GM19467 (cell line): ENCODE data around the gene LNPEP.

Experiments
- ATAC-seq: cut with Tn5 transposase; IDR thresholded peaks from one replicate; pipeline ENCODE4 v1.9.1; 2021; ENCODE audit warnings: mild to moderate bottlenecking, moderate library complexity; ENCODE audit not compliant: unreplicated experiment

LNPEP gene

GRCh38 chr5:96994493-96994892 is 58.6 kb downstream of the LNPEP start:
- no peak for ATAC-seq

DNA sequence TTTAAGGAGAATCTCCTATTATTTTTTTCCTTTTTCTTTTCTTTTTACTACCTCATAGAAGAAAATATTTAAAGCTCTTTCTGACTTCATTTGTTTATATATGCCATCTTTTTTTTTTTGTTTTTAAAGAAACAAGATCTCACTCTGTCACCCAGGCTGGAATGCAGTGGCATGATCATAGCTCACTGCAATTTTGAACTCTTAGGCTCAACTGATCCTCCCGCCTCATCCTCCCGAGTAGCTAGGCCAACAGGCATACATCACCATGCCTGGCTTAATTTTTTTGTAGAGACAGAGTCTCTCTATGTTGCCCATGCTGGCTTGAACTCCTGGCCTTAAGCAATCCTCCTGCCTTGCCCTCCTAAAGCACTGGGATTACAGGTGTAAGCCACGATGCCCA is 59.5 kb downstream of the LNPEP start:
- no peak for ATAC-seq

DNA sequence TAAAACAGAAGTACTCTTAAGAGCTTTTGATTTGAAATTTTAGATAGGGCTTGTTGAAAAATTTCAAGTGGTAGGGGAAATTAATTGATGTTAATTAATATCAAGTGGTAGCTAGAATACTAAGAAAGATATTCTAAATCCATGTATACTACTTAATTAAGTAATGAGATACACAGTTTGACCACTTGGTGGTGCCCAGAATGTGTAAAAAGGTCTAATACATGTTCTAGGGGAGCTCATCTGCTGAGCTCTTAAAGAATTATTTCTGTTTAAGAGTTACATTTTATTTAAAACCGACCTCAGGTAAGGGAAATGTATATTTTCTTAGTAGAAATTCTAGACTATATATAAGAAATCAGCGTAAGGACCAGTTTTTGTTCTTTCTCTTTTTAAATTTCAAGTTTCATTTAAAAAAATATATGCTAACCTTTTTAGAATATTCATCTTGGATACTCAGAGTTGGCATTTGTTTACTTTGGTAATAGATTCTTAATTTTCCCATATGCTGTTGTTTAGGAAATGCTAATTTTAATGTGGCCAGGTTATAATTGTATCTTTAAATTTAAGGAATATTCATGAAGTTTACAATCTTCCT is 61.5 kb downstream of the LNPEP start:
- no peak for ATAC-seq

- no peak for ATAC-seq
Measured at GRCh38 chr5:96999856-97000255, 64.0 kb downstream of the LNPEP start.

- ATAC-seq: no peak
Measured at GRCh38 chr5:97000391-97000790, 64.5 kb downstream of the LNPEP start.

- ATAC-seq: no peak
Measured at GRCh38 chr5:97002983-97003382, 67.1 kb downstream of the LNPEP start.

DNA sequence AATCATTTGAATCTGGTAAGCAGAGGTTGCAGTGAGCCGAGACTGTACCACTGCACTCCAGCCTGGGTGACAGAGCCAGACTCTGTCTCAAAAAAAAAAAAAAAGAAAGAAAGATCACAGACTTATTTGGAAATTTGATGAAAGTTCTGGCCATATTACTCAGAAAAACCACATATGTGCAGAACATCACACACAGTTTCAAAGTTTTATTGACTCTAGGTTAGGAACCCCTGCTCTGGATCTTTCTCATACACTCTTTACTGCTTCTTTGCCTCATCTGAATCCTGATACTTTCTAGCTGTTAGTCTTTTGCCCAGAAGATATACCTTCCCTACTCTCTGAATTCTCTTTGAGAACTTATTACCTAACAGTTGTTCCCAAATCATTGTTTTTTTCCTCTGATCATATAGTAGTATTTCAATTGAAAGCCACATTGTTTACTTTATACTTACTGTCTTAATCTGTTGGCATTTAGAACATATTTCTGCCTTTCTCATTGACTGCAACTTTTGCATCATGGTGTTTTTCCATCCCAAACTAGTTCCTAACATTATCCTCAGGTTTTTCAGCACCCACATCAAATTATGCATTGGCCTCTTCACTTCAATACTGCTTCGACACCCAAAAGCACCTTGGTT is 68.7 kb downstream of the LNPEP start:
- ATAC-seq: no peak

DNA sequence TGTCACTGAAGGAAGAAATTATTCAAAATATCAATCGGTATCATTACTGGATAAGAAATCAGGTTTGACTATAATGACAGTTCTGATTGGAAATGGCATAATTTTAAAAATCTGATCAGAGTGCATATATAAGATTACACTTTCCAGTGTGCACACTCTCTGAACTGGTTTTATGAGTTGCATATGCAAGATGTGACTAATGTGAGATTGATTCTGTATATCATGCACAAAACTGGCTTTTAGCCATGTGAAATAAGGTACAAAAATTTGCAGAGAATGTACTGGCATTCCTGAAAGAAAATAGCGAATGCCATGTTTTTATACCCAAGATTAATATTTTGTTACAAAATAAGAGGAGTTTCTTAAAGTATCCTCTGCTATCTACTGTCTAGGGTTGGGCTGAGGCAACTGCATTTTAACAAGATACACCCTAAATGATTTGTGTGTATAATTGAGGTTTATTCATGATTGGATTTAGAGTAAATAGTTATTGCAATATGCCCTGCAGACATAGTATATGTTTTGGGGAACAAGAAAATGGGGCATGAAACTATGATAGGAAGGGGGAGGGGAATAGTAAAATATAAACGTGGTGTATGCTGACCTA is 70.7 kb downstream of the LNPEP start:
- no peak for ATAC-seq

DNA sequence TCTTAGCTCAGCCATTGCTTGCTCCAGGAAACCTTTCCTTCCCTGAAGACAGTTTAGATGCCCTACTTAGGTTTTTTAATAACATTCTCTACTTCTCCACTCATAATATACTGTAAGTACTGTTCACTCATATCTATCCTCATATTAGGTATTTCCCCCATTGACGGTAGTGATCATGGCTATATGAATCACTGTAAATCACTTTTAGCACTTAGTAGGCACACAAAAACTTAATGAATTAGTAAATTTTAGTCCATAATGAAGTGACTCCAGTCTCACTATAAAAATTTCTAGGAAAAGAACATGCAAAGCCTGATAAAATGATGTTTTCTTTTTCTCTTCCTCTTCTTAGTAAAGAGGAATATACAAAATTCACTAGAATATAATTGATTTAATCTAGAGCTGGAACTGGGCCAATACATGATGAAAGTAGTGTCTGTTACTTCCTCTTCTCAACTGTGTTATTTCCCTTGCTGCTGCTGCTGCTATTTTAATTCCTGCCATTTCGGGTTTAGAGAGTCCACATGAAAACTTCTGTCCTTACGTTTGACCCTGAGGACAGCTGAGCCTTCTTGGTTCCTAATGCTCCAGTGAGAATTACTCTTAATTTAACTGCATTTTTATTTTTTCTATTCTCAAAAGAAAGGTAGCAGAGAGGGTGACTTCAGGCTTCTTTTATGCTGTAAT is 73.5 kb downstream of the LNPEP start:
- no peak for ATAC-seq

DNA sequence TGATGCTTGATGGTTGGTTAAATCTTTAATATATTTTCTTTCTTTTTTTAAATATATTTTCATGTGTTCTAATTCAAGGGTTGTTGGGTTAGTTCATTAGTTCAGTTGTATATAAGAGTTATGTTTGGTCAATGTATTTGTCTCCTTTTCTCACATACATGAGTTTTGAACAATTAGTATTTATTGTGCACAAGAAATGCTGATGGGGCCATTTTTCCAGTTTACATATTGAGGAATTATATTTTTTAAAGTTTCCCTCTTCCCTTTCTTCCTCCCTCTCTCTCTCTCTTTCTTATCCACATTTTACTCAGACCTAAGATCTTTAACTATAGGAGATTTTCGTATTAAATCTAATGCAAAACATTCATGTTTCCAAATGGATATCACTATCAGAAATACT is 74.0 kb downstream of the LNPEP start:
- no peak for ATAC-seq

DNA sequence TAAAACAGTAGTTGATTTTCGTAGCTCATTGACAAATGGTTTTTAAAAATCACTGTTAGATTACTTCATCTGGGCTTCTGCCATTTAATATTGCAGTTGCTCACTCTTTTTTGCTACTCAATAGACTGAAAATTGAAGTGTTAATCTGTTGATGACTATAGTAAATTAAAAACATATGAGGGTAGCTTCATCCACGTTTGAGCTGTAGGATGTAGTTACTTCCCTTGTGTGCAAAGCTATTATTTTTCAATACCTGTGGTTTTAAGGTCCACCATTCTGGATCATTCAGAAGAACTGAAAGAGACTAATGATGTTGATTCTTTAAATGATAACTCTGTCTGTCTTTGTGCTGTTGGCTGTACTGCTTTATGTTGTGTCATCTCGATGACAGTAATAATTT is 74.7 kb downstream of the LNPEP start:
- no peak for ATAC-seq

GRCh38 chr5:97011567-97011966 is 75.7 kb downstream of the LNPEP start:
- ATAC-seq: no peak

GRCh38 chr5:97019435-97020117 is 83.7 kb downstream of the LNPEP start:
- no peak for ATAC-seq

DNA sequence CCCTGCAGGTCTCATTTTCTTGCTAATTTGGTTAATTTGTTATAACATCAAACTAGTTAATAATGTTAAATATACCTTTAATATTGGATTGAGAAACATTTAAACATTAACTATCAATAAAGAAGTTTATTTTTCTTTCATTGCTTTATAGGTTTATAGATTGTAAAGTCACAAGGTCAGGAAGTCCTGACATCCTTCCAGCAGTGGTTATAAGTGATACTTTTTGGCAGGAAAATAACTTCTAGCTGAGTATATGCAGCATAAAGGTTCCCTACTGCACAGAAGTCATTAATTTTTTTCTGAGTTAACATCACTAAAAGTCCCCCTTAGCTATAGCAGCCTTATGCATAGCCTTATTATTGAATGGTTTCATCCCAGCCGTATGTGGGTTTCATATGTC is 85.5 kb downstream of the LNPEP start:
- ATAC-seq: no peak

GRCh38 chr5:97022898-97023297 is 87.0 kb downstream of the LNPEP start:
- no peak for ATAC-seq

- ATAC-seq: no peak
Measured at GRCh38 chr5:97026721-97027120, 90.8 kb downstream of the LNPEP start.

- ATAC-seq: no peak
Measured at GRCh38 chr5:97037819-97038218, 101.9 kb downstream of the LNPEP start.

GRCh38 chr5:97041239-97041638 is 105.4 kb downstream of the LNPEP start:
- ATAC-seq: no peak

- ATAC-seq: no peak
Measured at GRCh38 chr5:97042996-97043395, 107.1 kb downstream of the LNPEP start.

- ATAC-seq: no peak
Measured at GRCh38 chr5:97043511-97043910, 107.6 kb downstream of the LNPEP start.

DNA sequence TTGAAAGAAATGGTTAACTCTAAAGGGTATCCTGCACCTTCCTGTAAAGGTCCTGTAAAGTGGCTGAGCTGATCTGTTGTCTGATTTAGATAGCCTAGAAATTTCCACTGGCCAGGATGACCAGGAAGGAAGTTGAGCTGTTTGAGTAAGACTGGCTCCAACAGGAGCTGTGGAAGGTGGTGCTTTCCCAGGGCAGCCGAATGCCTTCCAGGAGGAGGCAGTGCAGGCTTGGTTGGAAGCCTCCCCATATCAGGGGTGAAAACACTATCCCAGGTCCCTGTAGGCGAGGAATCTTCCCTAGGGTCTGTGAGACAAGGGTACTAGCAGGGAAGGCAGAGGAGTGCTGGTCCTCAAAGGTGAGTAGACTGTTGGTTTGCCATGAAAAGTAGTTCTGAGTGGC is 108.2 kb downstream of the LNPEP start:
- no peak for ATAC-seq
